HEK293 (cell line): Measurements from ENCODE around the gene MCM6.

Experiments used
- CTCF ChIA-PET: fragments of 350-600 bp; formaldehyde crosslinking; extraction: SDS; loops from one replicate; lab custom pipeline; 2021; ENCODE audit warnings: antibody characterized with exemption; lab: Yijun Ruan, JAX
- POLR2A ChIA-PET: fragments of 300-600 bp; formaldehyde crosslinking; extraction: SDS; loops from one replicate; lab custom pipeline; 2020; ENCODE audit warnings: antibody characterized with exemption, inconsistent platforms; lab: Yijun Ruan, JAX
- H3K27ac ChIP-seq: fragments of 200-500 bp; sonication (Bioruptor generic); 2 replicates; pipeline ENCODE4 v1.5.1; 2014; ENCODE audit warnings: low read depth, low read length, control low read depth, inconsistent platforms; ENCODE audit errors: extremely low read depth
- H3K36me3 ChIP-seq, 2 experiments: fragments of 200-500 bp in 1 of 2; sonication (Bioruptor generic) in 1 of 2; 1 replicate in 1 of 2; 2 replicates in 1 of 2; pipeline ENCODE4 v1.5.1; 2014 to 2017; ENCODE audit warnings: inconsistent platforms in 2 of 2, low read length in 2 of 2; ENCODE audit not compliant: control insufficient read depth in 2 of 2, insufficient read depth in 1 of 2
- H3K4me1 ChIP-seq: fragments of 200-500 bp; sonication (Bioruptor generic); 2 replicates; pipeline ENCODE4 v1.5.1; 2014; ENCODE audit warnings: mild to moderate bottlenecking, low read length, inconsistent platforms; ENCODE audit not compliant: control insufficient read depth, insufficient read depth
- H3K4me3 ChIP-seq: 2 replicates; pipeline ENCODE4 v1.5.1; 2011; ENCODE audit warnings: low read depth, mild to moderate bottlenecking, control low read depth, low read length, moderate library complexity
- H3K9me3 ChIP-seq: fragments of 200-500 bp; sonication (Bioruptor generic); 2 replicates; pipeline ENCODE4 v1.5.1; 2014; ENCODE audit warnings: low read depth, low read length, inconsistent platforms; ENCODE audit not compliant: control insufficient read depth, insufficient read depth
- OSR2 ChIP-seq: fragments of 450-650 bp; formaldehyde crosslinking; IDR thresholded peaks from 2 replicates; pipeline ENCODE4 v1.5.1; 2016; ENCODE audit warnings: missing biosample characterization, missing genetic modification characterization
- PRDM1 ChIP-seq: fragments of 450-650 bp; formaldehyde crosslinking; IDR thresholded peaks from 2 replicates; pipeline ENCODE4; 2016; ENCODE audit warnings: missing biosample characterization, missing genetic modification characterization
- SCRT2 ChIP-seq: fragments of 450-650 bp; formaldehyde crosslinking; IDR thresholded peaks from 2 replicates; pipeline ENCODE4 v1.5.1; 2016; ENCODE audit warnings: missing biosample characterization, missing genetic modification characterization
- SP7 ChIP-seq: fragments of 450-650 bp; formaldehyde crosslinking; IDR thresholded peaks from 2 replicates; pipeline ENCODE4 v1.5.1; 2016; ENCODE audit warnings: missing biosample characterization, missing genetic modification characterization
- WT1 ChIP-seq: fragments of 450-650 bp; formaldehyde crosslinking; IDR thresholded peaks from 2 replicates; pipeline ENCODE4 v1.5.1; 2016; ENCODE audit warnings: missing biosample characterization, missing genetic modification characterization
- YY2 ChIP-seq: fragments of 450-650 bp; formaldehyde crosslinking; IDR thresholded peaks from 2 replicates; pipeline ENCODE4 v1.5.1; 2016; ENCODE audit warnings: missing biosample characterization, missing genetic modification characterization
- ZBTB1 ChIP-seq: fragments of 450-650 bp; formaldehyde crosslinking; IDR thresholded peaks from 2 replicates; pipeline ENCODE4 v1.5.1; 2016; ENCODE audit warnings: missing biosample characterization, missing genetic modification characterization
- ZBTB7A ChIP-seq: fragments of 450-650 bp; formaldehyde crosslinking; IDR thresholded peaks from 2 replicates; pipeline ENCODE4 v1.5.1; 2016; ENCODE audit warnings: low read depth, missing biosample characterization, missing genetic modification characterization
- ZNF133 ChIP-seq: fragments of 450-650 bp; formaldehyde crosslinking; IDR thresholded peaks from 2 replicates; pipeline ENCODE4 v1.5.1; 2016; ENCODE audit warnings: missing biosample characterization, missing genetic modification characterization
- ZNF140 ChIP-seq: fragments of 450-650 bp; formaldehyde crosslinking; IDR thresholded peaks from 2 replicates; pipeline ENCODE4 v1.5.1; 2016; ENCODE audit warnings: missing biosample characterization, missing genetic modification characterization
- ZNF16 ChIP-seq: fragments of 450-650 bp; formaldehyde crosslinking; IDR thresholded peaks from 2 replicates; pipeline ENCODE4 v1.5.1; 2016; ENCODE audit warnings: low read depth, missing biosample characterization, missing genetic modification characterization
- ZNF2 ChIP-seq: fragments of 450-650 bp; formaldehyde crosslinking; IDR thresholded peaks from 2 replicates; pipeline ENCODE4 v1.5.1; 2016; ENCODE audit warnings: missing biosample characterization, missing genetic modification characterization
- ZNF24 ChIP-seq: fragments of 450-650 bp; formaldehyde crosslinking; IDR thresholded peaks from 2 replicates; pipeline ENCODE4 v1.5.1; 2016; ENCODE audit warnings: missing biosample characterization, missing genetic modification characterization
- ZNF366 ChIP-seq: fragments of 450-650 bp; formaldehyde crosslinking; conservative IDR thresholded peaks from 2 replicates; pipeline ENCODE4 v1.5.1; 2016; ENCODE audit warnings: missing biosample characterization, missing genetic modification characterization
- TF ChIP-seq, protein P1 (sequence below): fragments of 450-650 bp; formaldehyde crosslinking; IDR thresholded peaks from 2 replicates; pipeline ENCODE4 v1.5.1; 2016; ENCODE audit warnings: missing biosample characterization, missing genetic modification characterization, borderline replicate concordance
- TF ChIP-seq, protein P2 (sequence below): fragments of 450-650 bp; formaldehyde crosslinking; IDR thresholded peaks from 2 replicates; pipeline ENCODE4 v1.5.1; 2016; ENCODE audit warnings: missing biosample characterization, missing genetic modification characterization

MCM6 gene

DNA sequence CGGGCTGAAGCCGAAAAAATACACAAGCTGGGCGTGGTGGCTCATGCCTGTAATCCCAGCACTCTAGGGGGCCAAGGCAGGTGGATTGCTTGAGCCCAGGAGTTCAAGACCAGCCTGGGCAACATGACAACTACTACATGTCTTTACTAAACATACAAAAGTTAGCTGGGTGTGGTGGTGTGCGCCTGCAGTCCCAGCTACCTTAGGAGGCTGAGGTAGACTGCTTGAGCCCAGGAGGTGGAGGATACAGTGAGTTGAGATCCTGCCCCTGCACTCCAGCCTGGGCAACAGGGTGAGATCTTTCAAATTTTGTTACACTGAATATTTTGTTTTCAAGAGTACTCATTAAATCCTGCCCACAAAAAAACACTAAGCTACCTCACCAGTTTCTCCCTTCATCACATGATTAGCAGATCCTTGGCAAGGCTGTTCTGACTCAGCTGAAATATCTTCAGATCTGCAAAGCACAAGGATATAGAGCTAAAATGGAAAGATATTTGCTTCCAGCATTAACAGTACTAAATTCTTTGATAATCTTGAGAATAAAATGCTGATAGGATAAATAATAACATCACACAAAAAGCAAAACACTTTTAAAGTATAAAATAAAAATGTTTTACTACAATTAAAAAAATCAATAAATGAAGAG lies 28.2 kb upstream of the MCM6 start:
- H3K27ac ChIP-seq: no peak overlapping the region
- H3K4me3 ChIP-seq: no peak overlapping the region
- CTCF ChIA-PET: interaction anchor here (0.9 kb wide), 1 partner anchor 475 kb away, joined by 4 read pairs; no protein-coding TSS in a partner anchor
- peaks cover 19 to 26% of the 10 kb centered on the region in 2 experiments for H3K36me3 ChIP-seq
- POLR2A ChIA-PET: interaction anchor here (0.7 kb wide), 1 partner anchor 107 kb away, joined by 3 read pairs; no protein-coding TSS in a partner anchor
- TF ChIP-seq ZBTB1 (tag by site-specific recombination) (no peak), SP7 (peak; percentile 14; the same call in 1 of the 2 replicates)
- no peaks in the 10 kb centered on the region for H3K9me3 ChIP-seq
- no peaks in the 10 kb centered on the region for H3K4me1 ChIP-seq

- TF ChIP-seq ZNF140 (tag by site-specific recombination) (no peak), WT1 (tag by site-specific recombination) (0 out of 2 replicates have a peak, but pooled peaks have one; percentile 10), ZNF133 (tag by site-specific recombination) (no peak)
- Histone ChIP-seq H3K36me3 (peaks cover 15 to 18% of the 10 kb centered on the region in 2 experiments), H3K9me3 (no peaks in the 10 kb centered on the region), H3K4me1 (no peaks in the 10 kb centered on the region), H3K27ac (no peak overlapping the region), H3K4me3 (no peak overlapping the region)
- ChIA-PET POLR2A (interaction anchor here (0.6 to 0.7 kb wide), 2 partner anchors 60 to 106 kb away, joined by 3 to 4 read pairs; no protein-coding TSS in a partner anchor), CTCF (interaction anchor here (0.6 to 0.7 kb wide), 2 partner anchors 10 to 454 kb away, joined by 3 to 5 read pairs; no protein-coding TSS in a partner anchor)
Measured at GRCh38 chr2:135903650-135904049, 27.4 kb upstream of the MCM6 start.

DNA sequence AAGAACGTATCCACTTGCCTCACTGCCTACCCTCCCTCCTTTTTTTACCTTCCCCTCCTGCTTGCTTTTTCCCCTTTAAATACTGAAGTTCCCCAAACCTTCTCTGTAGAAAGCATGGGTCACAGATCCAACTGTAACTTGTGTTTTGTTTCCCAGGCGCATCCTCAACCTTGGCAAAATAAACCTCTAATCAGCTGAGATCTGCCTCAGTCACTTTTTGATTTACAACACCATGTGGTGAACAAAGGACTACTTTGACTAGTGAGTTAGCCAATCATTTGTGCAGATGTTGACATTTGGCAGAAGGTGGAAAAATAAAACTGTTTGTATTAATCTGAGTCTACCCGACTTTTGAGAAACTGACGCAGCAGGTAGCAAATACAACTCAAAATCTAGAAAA lies 23.3 kb upstream of the MCM6 start:
- Histone ChIP-seq H3K4me1 (no peaks in the 10 kb centered on the region), H3K36me3 (peaks cover 0 to 6% of the 10 kb centered on the region in 2 experiments; a peak in 2 of 3 replicates), H3K4me3 (no peak overlapping the region), H3K9me3 (no peaks in the 10 kb centered on the region), H3K27ac (no peak overlapping the region)
- no peak for TF ChIP-seq ZNF16 (tag by site-specific recombination)
- no peak for TF ChIP-seq YY2
- TF ChIP-seq SCRT2 (tag by site-specific recombination): no peak
- TF ChIP-seq ZNF366 (tag by site-specific recombination): no peak
- no peak for TF ChIP-seq PRDM1
- TF ChIP-seq, protein P1, sequence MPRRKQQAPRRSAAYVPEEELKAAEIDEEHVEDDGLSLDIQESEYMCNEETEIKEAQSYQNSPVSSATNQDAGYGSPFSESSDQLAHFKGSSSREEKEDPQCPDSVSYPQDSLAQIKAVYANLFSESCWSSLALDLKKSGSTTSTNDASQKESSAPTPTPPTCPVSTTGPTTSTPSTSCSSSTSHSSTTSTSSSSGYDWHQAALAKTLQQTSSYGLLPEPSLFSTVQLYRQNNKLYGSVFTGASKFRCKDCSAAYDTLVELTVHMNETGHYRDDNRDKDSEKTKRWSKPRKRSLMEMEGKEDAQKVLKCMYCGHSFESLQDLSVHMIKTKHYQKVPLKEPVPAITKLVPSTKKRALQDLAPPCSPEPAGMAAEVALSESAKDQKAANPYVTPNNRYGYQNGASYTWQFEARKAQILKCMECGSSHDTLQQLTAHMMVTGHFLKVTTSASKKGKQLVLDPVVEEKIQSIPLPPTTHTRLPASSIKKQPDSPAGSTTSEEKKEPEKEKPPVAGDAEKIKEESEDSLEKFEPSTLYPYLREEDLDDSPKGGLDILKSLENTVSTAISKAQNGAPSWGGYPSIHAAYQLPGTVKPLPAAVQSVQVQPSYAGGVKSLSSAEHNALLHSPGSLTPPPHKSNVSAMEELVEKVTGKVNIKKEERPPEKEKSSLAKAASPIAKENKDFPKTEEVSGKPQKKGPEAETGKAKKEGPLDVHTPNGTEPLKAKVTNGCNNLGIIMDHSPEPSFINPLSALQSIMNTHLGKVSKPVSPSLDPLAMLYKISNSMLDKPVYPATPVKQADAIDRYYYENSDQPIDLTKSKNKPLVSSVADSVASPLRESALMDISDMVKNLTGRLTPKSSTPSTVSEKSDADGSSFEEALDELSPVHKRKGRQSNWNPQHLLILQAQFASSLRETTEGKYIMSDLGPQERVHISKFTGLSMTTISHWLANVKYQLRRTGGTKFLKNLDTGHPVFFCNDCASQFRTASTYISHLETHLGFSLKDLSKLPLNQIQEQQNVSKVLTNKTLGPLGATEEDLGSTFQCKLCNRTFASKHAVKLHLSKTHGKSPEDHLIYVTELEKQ (tag by site-specific recombination): no peak
- no peak for TF ChIP-seq ZBTB7A (tag by site-specific recombination)
- TF ChIP-seq, protein P2, sequence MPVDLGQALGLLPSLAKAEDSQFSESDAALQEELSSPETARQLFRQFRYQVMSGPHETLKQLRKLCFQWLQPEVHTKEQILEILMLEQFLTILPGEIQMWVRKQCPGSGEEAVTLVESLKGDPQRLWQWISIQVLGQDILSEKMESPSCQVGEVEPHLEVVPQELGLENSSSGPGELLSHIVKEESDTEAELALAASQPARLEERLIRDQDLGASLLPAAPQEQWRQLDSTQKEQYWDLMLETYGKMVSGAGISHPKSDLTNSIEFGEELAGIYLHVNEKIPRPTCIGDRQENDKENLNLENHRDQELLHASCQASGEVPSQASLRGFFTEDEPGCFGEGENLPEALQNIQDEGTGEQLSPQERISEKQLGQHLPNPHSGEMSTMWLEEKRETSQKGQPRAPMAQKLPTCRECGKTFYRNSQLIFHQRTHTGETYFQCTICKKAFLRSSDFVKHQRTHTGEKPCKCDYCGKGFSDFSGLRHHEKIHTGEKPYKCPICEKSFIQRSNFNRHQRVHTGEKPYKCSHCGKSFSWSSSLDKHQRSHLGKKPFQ: no peak
- TF ChIP-seq ZNF2: no peak
- no peak for TF ChIP-seq OSR2 (tag by site-specific recombination)
- no peak for TF ChIP-seq ZNF24 (tag by site-specific recombination)
- ChIA-PET POLR2A (no interaction called here), CTCF (no interaction called here)
